Body of pancreas (tissue), 4 donors: Measurements from ENCODE around the gene YES1.

ENCODE experiments used
- CTCF ChIP-seq, 7 experiments: fragments of 450-650 bp in 4 of 7; fragments of 200-600 bp in 3 of 7; sonication (generic) in 3 of 7; IDR thresholded peaks; one replicate each; pipeline ENCODE4 v1.5.1; 2016 to 2019; ENCODE audit warnings: antibody characterized with exemption in 7 of 7
- POLR2A ChIP-seq, 3 donors: fragments of 450-650 bp; IDR thresholded peaks; one replicate each; pipeline ENCODE4 v1.6.1; 2016; ENCODE audit warnings: antibody characterized with exemption in 3 of 3, mild to moderate bottlenecking in 2 of 3

- TF ChIP-seq CTCF (IDR thresholded peaks at IDR 0.05) (no peak), POLR2A (IDR thresholded peaks at IDR 0.05) (no peak)
These were observed 4.1 kb upstream of the YES1 start for GRCh38 chr18:816088-816653.
